ENCODE data around the gene PTPN1. TPM values are rescaled to one million over a fixed set of nuclear protein-coding genes. Genes with fewer than 3 reads are reported as not detected.

Gene PTPN1
- total and polyA plus RNA-seq, 2 of the 13 experiments (the other 11 are each of a cell fraction or from before 2014, with no cell fraction given), result 17.7 to 37.2 TPM

DNA sequence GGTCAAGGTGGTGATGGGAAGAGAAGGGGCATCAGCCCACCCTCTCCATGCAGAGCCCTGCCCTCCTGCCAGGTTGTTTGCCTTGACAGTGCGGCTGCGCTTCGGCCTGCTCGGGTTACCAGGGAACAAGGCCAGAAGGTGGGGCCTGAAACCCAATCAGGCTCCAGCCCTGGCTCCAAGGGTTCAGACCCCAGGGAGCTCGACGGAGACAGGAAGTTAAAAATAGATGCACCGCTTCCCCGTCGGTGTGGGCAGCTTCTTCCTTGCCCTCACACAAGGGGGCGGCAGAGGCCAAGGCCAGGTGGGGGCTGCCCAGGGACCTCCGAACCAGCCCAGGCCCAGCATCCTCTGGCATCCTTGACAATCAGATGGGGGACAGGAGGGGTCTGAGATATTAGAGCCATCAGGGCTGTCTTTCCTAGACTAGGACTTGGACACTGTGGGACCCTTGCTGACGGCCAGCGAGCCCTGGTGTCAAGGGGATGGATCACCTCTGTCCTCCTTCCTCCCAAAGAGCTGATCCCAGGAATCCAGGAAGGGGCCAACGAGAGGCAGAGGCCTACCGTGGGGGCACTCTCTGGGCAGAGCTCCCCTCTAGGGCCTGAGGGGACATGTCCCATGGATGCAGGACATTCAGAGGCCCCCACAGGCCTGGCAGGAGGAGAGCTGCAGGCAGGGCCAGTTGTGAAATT is 115.9 kb downstream of the PTPN1 start (continued):
- TF ChIP-seq TP53 (CRISPR knock-in tag; conservative IDR thresholded peaks at IDR 0.05) (no peak), ZNF136 (CRISPR knock-in tag; IDR thresholded peaks at IDR 0.05; ENCODE audit: low read depth) (no peak), FOXA3 (CRISPR knock-in tag; IDR thresholded peaks at IDR 0.05) (no peak), ZNF713 (CRISPR knock-in tag; IDR thresholded peaks at IDR 0.05) (no peak; the same call in 1 of the 2 replicates), CHD2 (IDR thresholded peaks at IDR 0.05; ENCODE audit: low read depth, low read length) (no peak), ZNF33A (CRISPR knock-in tag; IDR thresholded peaks at IDR 0.05; ENCODE audit: borderline replicate concordance) (no peak), PTBP1 (IDR thresholded peaks at IDR 0.05; ENCODE audit: low read depth, low read length, poor library complexity, severe bottlenecking) (no peak), CCDC6 (CRISPR knock-in tag; IDR thresholded peaks at IDR 0.05) (no peak), SAFB2 (CRISPR knock-in tag; IDR thresholded peaks at IDR 0.05; ENCODE audit: borderline replicate concordance, low read depth) (no peak), NKX3-1 (CRISPR knock-in tag; IDR thresholded peaks at IDR 0.05) (no peak), GABPA (IDR thresholded peaks at IDR 0.05; ENCODE audit: low read depth, low read length) (no peak), GABPA (CRISPR knock-in tag; IDR thresholded peaks at IDR 0.05; ENCODE audit: low read depth) (peak; percentile 65), ZNF770 (CRISPR knock-in tag; IDR thresholded peaks at IDR 0.05) (no peak), KMT2B (CRISPR knock-in tag; IDR thresholded peaks at IDR 0.05) (no peak), ZNF451 (CRISPR knock-in tag; IDR thresholded peaks at IDR 0.05) (no peak), ZFP90 (CRISPR knock-in tag; IDR thresholded peaks at IDR 0.05; ENCODE audit: borderline replicate concordance) (0 out of 2 replicates have a peak, but pooled peaks have one; percentile 80), AGO2 (optimal IDR thresholded peaks at IDR 0.05; ENCODE audit: low read depth, low read length) (no peak), DDIT3 (CRISPR knock-in tag; IDR thresholded peaks at IDR 0.05) (no peak), HDAC6 (IDR thresholded peaks at IDR 0.05; ENCODE audit: low read depth, low read length) (no peak), ZNF276 (CRISPR knock-in tag; IDR thresholded peaks at IDR 0.05; ENCODE audit: low read depth) (no peak), ZNF883 (CRISPR knock-in tag; IDR thresholded peaks at IDR 0.05; ENCODE audit: not compliant biosample characterization) (no peak), POGZ (CRISPR knock-in tag; IDR thresholded peaks at IDR 0.05) (0 out of 2 replicates have a peak, but pooled peaks have one; percentile 46), AKAP8 (CRISPR knock-in tag; IDR thresholded peaks at IDR 0.05) (no peak)
- TF ChIP-seq, protein P1, sequence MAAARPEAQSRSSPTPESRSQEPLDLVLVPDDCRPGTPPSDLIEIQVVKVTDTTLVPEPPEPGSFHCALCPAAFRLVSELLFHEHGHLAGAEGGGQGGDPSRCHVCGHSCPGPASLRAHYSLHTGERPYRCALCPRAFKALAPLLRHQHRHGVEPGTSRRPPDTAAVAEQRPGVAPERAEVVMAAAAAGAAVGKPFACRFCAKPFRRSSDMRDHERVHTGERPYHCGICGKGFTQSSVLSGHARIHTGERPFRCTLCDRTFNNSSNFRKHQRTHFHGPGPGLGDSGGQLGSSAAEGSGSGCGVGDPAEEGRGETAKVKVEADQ (CRISPR knock-in tag; IDR thresholded peaks at IDR 0.05; ENCODE audit: borderline replicate concordance), result no peak
- TF ChIP-seq, protein P2, sequence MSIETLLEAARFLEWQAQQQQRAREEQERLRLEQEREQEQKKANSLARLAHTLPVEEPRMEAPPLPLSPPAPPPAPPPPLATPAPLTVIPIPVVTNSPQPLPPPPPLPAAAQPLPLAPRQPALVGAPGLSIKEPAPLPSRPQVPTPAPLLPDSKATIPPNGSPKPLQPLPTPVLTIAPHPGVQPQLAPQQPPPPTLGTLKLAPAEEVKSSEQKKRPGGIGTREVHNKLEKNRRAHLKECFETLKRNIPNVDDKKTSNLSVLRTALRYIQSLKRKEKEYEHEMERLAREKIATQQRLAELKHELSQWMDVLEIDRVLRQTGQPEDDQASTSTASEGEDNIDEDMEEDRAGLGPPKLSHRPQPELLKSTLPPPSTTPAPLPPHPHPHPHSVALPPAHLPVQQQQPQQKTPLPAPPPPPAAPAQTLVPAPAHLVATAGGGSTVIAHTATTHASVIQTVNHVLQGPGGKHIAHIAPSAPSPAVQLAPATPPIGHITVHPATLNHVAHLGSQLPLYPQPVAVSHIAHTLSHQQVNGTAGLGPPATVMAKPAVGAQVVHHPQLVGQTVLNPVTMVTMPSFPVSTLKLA (IDR thresholded peaks at IDR 0.05), result no peak
